ENCODE data around the gene TFAP2D.

The TFAP2D gene

DNA sequence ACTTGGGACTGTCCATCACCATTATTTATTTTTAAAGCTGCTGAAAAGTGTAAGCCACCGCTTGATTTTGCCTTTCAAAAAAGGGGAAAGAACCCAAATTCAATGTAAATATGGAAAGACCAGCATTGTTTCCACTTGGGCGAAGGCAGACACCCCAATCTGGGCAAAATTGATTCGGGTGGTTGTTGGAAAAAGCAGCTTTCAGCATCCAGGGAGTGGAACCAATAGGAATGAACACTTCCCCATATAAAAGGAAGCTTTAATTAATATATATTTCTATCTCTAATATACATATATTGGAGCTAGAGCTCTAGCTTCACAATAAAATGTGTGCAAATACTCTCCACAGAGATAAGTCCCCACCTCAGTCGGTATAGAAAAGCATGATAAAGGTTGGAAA, at the start of gene TFAP2D:
TFAP2D (plus strand) TSS at position 301 of the 400 bp plus-strand sequence. CDS start 530 bp downstream, outside the sequence.
- no peak for DNase-seq (ENCODE audit: low read depth in 2 of 2)

DNA sequence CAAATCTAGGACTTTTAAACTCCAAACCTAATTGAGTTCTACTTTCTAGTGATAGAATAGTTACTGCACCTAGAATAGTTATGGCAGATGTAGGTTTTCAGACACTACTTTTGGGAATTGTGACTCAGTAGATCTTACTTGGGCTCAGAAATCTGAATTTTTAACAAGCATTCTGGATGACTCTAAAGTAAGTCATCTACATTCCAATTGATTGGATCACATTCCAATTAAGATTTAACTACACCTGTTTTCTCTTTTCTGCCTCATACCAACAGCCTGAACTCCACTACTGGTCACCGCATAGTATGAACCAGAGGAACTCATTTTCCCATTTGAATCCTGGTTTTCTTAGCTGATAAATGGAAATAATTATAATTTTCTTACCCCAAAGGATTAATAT, 49.5 kb upstream of the TFAP2D start:
- DNase-seq (ENCODE audit: low read depth in 2 of 2), result no peak

DNA sequence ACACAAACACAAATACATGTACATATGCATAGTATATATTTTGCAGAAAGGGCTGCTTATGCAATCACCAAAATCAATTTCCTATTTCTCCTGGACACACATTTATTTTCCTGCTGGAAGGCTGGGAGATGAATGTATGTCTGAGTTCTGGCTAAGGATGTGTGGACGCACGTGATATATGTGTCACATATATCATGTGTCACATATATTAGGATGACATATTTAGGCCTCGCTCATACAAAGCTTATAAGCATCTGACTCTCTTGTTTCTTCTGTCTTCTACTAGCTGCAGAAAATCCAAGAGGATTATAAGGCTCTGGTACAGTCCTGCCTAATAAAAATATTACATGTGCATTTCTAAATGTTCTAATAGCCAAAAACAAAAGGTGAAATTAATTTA, 47.2 kb upstream of the TFAP2D start:
- DNase-seq (ENCODE audit: low read depth in 2 of 2), result no peak

DNA sequence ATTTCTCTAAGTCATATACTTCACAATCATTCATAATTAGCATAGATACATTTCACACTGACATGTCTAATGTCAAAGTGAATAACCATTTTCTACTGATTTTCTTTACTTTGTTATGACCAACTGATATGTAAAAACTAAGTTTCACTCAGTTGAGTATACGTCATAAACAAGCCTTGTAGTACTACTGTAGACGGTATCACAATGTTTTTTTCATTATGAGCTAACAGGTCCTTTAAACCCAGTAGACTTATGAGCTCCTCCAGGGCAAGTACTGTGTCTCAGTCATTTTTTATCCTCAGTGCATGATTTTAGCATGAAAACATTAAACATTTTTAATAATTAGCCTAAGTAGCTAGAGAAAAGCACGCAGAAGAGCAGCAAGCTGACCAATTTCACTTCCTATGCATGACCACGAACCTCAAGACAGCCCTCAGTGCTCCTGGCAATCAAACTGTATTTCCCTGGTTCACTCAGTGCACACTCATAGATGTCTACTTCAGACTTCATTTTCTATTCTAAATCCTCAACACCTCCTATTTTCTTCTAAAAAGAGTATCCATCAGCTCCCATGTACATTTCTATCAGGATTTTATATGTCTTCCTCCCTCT, 32.0 kb upstream of the TFAP2D start:
- no peak for DNase-seq (ENCODE audit: low read depth in 2 of 2)

DNA sequence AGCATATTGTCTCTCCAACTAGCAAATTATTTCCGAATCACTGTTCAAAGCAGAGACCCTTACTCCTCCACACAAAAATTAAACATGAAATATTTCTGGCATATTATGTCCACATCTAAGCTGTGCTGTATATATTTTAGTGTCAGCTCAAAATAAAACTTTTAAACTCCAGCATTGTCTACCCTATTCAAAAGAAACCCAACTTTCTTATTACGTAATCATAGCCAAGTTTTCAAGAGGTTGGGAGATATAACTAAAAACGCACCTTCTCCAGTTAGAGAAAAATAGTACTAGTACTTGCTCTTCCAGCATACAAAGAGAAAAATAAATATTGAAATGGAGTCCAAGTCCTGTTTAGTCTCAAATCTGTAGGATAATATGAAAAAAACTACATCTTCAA, 24.1 kb upstream of the TFAP2D start:
- no peak for DNase-seq (ENCODE audit: low read depth in 2 of 2)

DNA sequence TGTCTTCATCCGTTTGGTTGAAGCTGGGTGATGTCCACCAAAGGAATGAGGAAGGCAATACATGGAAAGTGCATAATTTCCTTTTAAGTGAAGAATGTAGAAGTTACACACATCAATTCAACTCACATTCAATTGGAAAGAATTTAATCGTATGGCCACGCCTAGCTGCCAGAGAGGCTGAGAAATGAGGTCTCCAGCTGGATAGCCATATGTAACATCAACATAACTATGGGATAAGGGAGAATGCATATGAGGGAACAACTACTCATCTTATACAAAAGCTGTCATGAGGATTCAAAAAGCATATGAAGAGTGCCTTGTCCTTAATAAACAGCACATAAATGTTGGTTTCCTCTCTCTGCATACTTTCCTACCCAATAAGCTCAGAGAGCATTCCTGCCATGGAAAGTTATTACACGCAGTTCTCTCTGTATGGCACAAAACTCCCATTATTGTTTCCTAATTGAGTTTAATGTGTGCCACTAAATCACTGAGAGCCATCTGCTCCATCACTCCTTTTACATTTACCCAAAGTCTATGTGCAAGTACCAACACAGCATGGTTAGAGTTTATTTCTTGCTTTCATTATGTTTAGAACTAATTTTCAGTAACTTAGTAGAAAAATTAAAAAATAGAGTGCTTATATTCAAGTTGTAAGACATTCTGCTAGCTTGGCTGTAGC, 21.4 kb upstream of the TFAP2D start:
- no peak for DNase-seq (ENCODE audit: low read depth in 2 of 2)

- DNase-seq (ENCODE audit: low read depth in 2 of 2), result no peak
These were observed 14.8 kb upstream of the TFAP2D start for GRCh38 chr6:50698546-50698945.

DNA sequence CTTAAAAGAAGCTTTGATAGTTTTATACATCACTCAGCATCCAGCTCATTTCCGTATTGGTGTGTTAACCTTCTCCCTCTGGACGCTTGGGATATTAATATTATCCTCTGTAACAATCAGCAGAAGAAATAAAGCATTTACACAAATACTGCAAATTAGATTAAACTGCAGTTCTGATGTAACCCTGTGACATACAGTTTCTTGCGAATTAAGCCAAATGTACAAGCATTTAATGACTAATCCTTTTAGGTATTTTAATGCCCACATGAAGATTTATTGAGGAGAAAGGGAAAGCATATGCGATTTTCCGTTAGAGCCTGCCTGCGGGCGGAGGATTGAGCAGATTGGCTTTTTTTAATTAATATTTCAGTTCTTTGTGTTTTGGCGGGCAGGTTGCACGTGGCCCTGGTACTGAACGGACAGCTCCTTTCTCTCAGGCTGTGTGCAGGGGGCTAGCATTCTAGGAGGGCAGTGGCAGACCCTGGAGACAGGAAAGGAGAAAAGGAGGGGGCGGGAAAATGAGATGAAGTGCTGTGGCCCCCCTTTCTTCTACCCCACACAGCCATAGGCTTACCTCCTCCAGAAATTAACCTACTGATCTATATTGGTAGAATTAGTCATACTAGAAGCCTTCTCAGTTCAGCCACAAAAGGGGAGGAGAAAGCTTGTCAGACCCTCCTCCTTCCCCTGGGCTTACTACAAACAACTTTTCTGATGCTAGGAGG, 14.1 kb upstream of the TFAP2D start:
- no peak for DNase-seq (ENCODE audit: low read depth in 2 of 2)

DNA sequence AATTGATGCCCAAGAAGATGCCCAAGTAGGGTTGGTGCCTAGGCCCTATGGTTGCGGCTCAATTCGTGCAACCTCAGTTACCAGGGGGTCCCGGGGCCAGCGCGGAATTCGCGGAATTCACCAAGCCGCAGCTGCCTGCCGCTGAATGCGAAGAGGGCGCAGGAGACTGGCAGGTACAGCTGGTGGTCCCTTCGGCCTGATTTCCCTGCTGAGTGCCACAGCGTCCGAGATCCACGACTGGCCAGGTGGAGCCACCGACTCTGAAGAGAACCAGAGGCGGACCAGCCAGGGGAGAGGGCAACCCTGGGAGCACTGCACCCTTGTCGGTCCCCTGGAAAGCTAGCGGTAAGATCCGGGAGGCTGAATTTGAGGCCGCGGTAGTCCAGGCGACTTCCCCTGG, 6.8 kb upstream of the TFAP2D start:
- no peak for DNase-seq (ENCODE audit: low read depth in 2 of 2)

DNA sequence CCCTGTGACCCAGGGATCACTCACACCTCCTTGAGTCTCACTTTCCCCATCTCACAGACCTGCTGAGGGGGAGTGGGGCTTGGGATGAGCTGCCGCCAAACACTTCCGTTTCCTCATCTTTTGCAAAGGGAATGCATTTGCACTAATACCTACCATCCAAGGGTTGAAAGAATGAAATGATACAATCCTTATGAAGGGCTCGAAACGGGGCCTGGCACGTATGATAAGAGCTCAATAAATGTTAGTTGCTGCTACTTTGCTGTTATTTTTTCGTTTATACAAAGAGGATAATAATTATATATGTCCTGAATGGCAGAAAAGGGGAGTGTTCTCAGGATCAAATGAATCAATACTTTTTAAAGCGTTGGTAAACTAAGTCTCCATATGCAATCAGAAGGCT, 6.1 kb upstream of the TFAP2D start:
- no peak for DNase-seq (ENCODE audit: low read depth in 2 of 2)

- DNase-seq (ENCODE audit: low read depth in 2 of 2), result no peak
These were observed 5.5 kb upstream of the TFAP2D start for GRCh38 chr6:50707652-50708300.

- DNase-seq (ENCODE audit: low read depth in 2 of 2), result no peak
These were observed 4.5 kb upstream of the TFAP2D start for GRCh38 chr6:50708664-50709365.

- DNase-seq (ENCODE audit: low read depth in 2 of 2), result no peak
These were observed 4.0 kb upstream of the TFAP2D start for GRCh38 chr6:50709366-50709734.

DNA sequence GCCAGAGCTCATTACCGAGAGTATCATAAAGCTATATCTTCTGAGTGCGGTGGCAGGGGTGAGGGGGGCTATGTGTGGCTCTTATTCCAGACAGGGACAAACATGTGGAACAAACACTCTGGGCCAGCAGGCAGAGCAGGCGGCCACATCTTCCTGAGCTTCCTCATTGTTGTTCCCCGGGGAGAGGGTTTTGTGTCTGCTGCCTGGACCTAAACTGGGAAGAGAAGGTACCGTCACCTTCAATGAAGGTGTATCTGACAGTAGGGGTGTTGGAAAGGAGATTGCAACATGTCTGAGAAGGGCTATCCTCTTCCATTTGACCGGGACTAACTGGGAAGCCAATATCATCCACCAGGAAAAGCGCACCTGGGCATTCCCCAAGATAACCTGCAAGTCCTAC, 1.6 kb upstream of the TFAP2D start:
- no peak for DNase-seq (ENCODE audit: low read depth in 2 of 2)

- DNase-seq (ENCODE audit: low read depth in 2 of 2), result no peak
These were observed 1.0 kb upstream of the TFAP2D start for GRCh38 chr6:50712291-50712690.

GRCh38 chr6:50713977-50714486, 706 bp downstream of the TFAP2D start:
- no peak for DNase-seq (ENCODE audit: low read depth in 2 of 2)

- DNase-seq (ENCODE audit: low read depth in 2 of 2), result no peak
These were observed 1.4 kb downstream of the TFAP2D start for GRCh38 chr6:50714487-50715379.

DNA sequence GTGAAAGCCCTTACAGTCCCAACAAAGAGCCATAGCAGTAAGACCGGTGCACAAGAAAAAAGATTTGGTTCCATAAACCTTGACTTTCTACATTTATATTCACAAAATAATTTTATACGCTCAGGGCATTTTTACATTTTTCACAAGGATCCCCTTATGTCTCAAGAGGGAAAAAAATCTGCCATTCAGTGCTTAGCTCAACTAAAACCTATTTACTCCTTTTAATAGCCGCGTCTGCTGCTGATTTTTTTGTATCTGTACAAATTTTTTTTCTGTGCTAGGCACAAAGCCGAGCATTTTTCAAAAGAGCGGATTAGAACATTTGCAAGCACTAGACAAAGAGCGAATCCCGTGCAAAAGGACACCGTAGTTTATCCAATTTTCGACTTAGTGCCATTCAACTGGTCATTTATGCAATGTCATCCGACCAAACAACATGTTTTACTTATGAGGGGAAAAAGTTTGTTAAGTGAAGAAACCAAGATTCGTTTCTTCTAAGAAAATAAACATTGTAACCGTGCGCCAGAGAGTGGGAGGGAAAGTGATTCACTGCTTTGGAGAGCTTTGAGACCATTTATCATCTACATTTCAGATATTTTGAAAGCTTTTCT, 3.7 kb downstream of the TFAP2D start:
- no peak for DNase-seq (ENCODE audit: low read depth in 2 of 2)

DNA sequence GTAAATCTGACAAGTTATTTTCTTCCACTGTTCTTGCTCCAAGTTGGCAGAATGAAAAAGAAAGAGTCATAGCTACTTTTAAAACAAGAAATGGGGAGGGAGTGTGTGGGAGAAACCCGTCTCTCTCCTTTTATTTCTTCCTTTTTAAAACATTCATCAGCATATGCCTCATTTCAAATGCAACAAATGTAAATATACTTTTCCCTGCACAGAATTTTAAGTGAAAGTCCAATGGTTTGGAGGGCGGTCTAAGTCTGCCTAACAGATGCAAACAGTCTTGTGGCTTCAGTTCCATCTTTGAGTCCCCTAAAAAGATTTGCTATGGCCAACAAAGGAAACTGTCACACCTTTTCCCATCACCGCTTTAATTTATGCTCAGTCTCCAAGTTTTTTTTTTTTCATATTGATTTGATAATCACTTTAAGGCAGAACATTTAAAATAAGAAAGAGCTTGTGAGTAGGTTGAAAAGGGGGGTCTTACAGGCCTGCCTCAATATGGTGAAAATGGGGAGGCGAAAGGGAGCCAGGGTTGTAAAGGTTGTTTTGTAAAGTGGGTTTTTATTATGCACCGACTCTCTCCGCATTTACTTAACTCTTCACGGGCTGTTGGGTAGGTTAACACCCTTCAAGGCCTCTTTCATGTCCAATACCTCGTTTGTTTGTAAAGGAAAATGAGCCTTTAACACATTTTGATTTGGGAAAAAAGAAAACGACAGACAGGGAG, 4.6 kb downstream of the TFAP2D start:
- no peak for DNase-seq (ENCODE audit: low read depth in 2 of 2)

- DNase-seq (ENCODE audit: low read depth in 2 of 2), result no peak
These were observed 5.2 kb downstream of the TFAP2D start for GRCh38 chr6:50718566-50718965.

Data from stimulated activated CD8-positive, alpha-beta memory T cell treated with anti-CD3 and anti-CD28 coated beads, Interleukin-15, amount 100 ng/mL, for 4 hours (primary cell).